Keratinocyte (primary cell): ENCODE data around the gene TMA7B. TPM values are rescaled to one million over a fixed set of nuclear protein-coding genes. Genes with fewer than 3 reads are reported as not detected.

Experiments
- DNase-seq: peaks from one replicate; pipeline ENCODE4 v3.0.0-alpha.2; 2011; ENCODE audit warnings: low read depth, missing footprints, low spot score
- FAIRE-seq: peaks from 2 replicates; lab custom pipeline; 2011; peaks lifted over from hg19 to GRCh38; lab: Jason Lieb, UNC
- H2AFZ ChIP-seq: 2 replicates; pipeline ENCODE4 v1.6.0; 2012; ENCODE audit warnings: low read length, control low read depth, inconsistent platforms; ENCODE audit not compliant: control insufficient read depth
- H3K27ac ChIP-seq: 2 replicates; pipeline ENCODE4 v1.5.1; 2011; ENCODE audit warnings: low read length; ENCODE audit not compliant: control insufficient read depth, insufficient read depth
- H3K27me3 ChIP-seq: 3 replicates; pipeline ENCODE4 v1.6.0; 2011; ENCODE audit warnings: low read length; ENCODE audit not compliant: control insufficient read depth, insufficient read depth; ENCODE audit errors: extremely low read depth
- H3K36me3 ChIP-seq, 2 experiments: 2 replicates in 1 of 2; 3 replicates in 1 of 2; pipeline ENCODE4 v1.5.1; 2011; ENCODE audit warnings: low read length in 2 of 2, mild to moderate bottlenecking in 1 of 2; ENCODE audit not compliant: control insufficient read depth in 2 of 2, insufficient read depth in 2 of 2; ENCODE audit errors: extremely low read depth in 1 of 2
- H3K4me1 ChIP-seq: 3 replicates; pipeline ENCODE4 v1.5.1; 2011; ENCODE audit warnings: low read length; ENCODE audit not compliant: control insufficient read depth, insufficient read depth; ENCODE audit errors: extremely low read depth
- H3K4me2 ChIP-seq: 3 replicates; pipeline ENCODE4 v1.6.0; 2011; ENCODE audit warnings: low read depth, low read length; ENCODE audit not compliant: control insufficient read depth, insufficient read depth; ENCODE audit errors: extremely low read depth
- H3K4me3 ChIP-seq, 3 experiments: fragments of 200-600 bp in 1 of 3; sonication (generic) in 1 of 3; 2 replicates in 2 of 3; 3 replicates in 1 of 3; pipeline ENCODE4 v1.5.1; 2011 to 2016; ENCODE audit warnings: low read length in 3 of 3, mild to moderate bottlenecking in 3 of 3, control low read depth in 2 of 3, inconsistent platforms in 1 of 3, low read depth in 1 of 3, mixed read lengths in 1 of 3, mixed run types in 1 of 3, moderate library complexity in 1 of 3; ENCODE audit not compliant: control insufficient read depth in 2 of 3, insufficient read depth in 2 of 3; ENCODE audit errors: extremely low read depth in 1 of 3
- H3K79me2 ChIP-seq: 2 replicates; pipeline ENCODE4 v1.6.0; 2012; ENCODE audit warnings: low read length; ENCODE audit not compliant: control insufficient read depth, insufficient read depth
- H3K9ac ChIP-seq: 3 replicates; pipeline ENCODE4 v1.6.0; 2011; ENCODE audit warnings: low read length; ENCODE audit not compliant: control insufficient read depth, insufficient read depth; ENCODE audit errors: extremely low read depth
- H3K9me1 ChIP-seq: 3 replicates; pipeline ENCODE4 v1.6.0; 2011; ENCODE audit warnings: low read length; ENCODE audit not compliant: control insufficient read depth, insufficient read depth; ENCODE audit errors: extremely low read depth
- H3K9me3 ChIP-seq: 2 replicates; pipeline ENCODE4 v1.5.1; 2012; ENCODE audit warnings: low read depth, low read length; ENCODE audit not compliant: control insufficient read depth
- H4K20me1 ChIP-seq: 3 replicates; pipeline ENCODE4 v1.6.0; 2011; ENCODE audit warnings: low read length; ENCODE audit not compliant: control insufficient read depth, insufficient read depth; ENCODE audit errors: extremely low read depth
- EZH2 ChIP-seq: IDR thresholded peaks from one replicate; pipeline ENCODE4 v1.6.1; 2012; ENCODE audit warnings: inconsistent platforms, mild to moderate bottlenecking, low read length, moderate library complexity
- dilution Hi-C: fragments of 300-500 bp; cut with MboI; formaldehyde crosslinking; loops from one replicate; pipeline ENCODE4 v1.7.0; 2020; ENCODE audit warnings: low sequenced_read_pairs; ENCODE audit not compliant: extremely low pct_ligation_motif_present
- polyA plus RNA-seq, 5 experiments: library from polyadenylated mRNA; depleted of rRNA in 3 of 5; stranded (reverse) in 3 of 5; stranded (forward) in 1 of 5; unstranded in 1 of 5; fragments of >200 nt; gene quantifications; 1 replicate in 1 of 5; 2 replicates in 3 of 5; 3 replicates in 1 of 5; pipeline versions ENCODE4 v1.2.1 to v1.2.3, GENCODE V29; 2011 to 2012; ENCODE audit warnings: missing spikeins in 2 of 5, low read depth in 1 of 5, low replicate concordance in 1 of 5
- TF ChIP-seq, protein P1 (sequence below), 3 experiments: IDR thresholded peaks in 1 of 3; conservative IDR thresholded peaks in 1 of 3; optimal IDR thresholded peaks in 1 of 3; 2 replicates in 2 of 3; 3 replicates in 1 of 3; pipeline versions ENCODE3 to v1.5.1; 2011; ENCODE audit warnings: low read length in 3 of 3, mild to moderate bottlenecking in 3 of 3, moderate library complexity in 2 of 3, control low read depth in 1 of 3, inconsistent platforms in 1 of 3; ENCODE audit not compliant: insufficient read depth in 2 of 3; ENCODE audit errors: extremely low read depth in 1 of 3

The TMA7B gene
- polyA plus RNA-seq, 1 donor (not counting 4 experiments of a cell fraction or from before 2014, with no cell fraction given), result not detected

DNA sequence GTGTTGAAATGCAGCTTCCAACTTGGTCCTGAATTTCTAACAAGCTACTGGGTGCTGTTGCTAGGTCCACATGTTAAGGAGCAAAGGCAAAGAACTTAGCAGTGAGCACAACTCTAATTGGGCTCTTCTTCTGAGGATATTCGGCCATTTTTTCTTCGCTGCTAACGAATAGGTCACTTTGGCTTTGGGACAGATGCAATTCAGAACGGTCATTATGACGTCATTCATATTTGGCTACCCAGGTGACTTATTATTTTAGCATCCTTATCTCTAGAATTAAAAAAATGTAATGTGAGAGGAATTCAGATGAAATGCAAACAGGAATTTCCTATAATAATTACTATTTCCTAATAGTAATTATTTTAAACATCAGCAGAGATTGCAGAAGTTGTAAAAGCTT lies 13.9 kb downstream of the TMA7B start:
- dilution Hi-C loops, result no loop called here
- Histone ChIP-seq H4K20me1 (no peaks in the 10 kb centered on the region), H3K36me3 (no peaks in the 10 kb centered on the region), H3K4me1 (no peaks in the 10 kb centered on the region), H3K9me3 (no peaks in the 10 kb centered on the region), H3K79me2 (no peaks in the 10 kb centered on the region), H3K4me2 (no peak overlapping the region), H2AFZ (no peak overlapping the region), H3K27me3 (peaks cover 36% of the 10 kb centered on the region), H3K9ac (no peak overlapping the region), H3K4me3 (no peak overlapping the region), H3K9me1 (no peaks in the 10 kb centered on the region), H3K27ac (no peak overlapping the region)
- FAIRE-seq (no peak), DNase-seq (no peak)
- TF ChIP-seq EZH2, result no peak
- TF ChIP-seq, protein P1, sequence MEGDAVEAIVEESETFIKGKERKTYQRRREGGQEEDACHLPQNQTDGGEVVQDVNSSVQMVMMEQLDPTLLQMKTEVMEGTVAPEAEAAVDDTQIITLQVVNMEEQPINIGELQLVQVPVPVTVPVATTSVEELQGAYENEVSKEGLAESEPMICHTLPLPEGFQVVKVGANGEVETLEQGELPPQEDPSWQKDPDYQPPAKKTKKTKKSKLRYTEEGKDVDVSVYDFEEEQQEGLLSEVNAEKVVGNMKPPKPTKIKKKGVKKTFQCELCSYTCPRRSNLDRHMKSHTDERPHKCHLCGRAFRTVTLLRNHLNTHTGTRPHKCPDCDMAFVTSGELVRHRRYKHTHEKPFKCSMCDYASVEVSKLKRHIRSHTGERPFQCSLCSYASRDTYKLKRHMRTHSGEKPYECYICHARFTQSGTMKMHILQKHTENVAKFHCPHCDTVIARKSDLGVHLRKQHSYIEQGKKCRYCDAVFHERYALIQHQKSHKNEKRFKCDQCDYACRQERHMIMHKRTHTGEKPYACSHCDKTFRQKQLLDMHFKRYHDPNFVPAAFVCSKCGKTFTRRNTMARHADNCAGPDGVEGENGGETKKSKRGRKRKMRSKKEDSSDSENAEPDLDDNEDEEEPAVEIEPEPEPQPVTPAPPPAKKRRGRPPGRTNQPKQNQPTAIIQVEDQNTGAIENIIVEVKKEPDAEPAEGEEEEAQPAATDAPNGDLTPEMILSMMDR (optimal IDR thresholded peaks at IDR 0.05 in 1 of 3, IDR thresholded peaks at IDR 0.05 in 1 of 3, conservative IDR thresholded peaks at IDR 0.05 in 1 of 3; ENCODE audit: extremely low read depth in 1 of 3, insufficient read depth in 2 of 3, low read length in 3 of 3), result no peak

DNA sequence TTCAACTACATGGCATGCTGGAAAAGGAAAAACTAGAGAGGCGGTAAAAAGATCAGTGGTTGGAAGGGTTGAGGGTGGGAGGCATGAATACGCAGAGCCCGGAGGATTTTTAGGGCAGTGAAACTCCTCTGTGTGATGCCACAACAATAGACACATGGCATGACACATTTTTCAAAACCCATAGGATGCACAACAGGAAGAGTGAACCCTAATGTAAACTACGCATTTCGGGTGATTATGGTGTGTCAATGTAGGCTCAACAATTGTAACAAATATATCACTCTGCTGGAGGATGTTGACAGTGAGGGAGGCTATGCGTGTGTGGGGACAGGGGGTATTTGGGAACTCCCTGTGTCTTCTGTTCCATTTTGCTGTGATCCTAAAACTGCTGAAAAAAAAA lies 18.9 kb downstream of the TMA7B start:
- Histone ChIP-seq H3K9me3 (no peaks in the 10 kb centered on the region), H3K79me2 (no peaks in the 10 kb centered on the region), H3K4me2 (no peak overlapping the region), H3K4me3 (no peak overlapping the region), H2AFZ (no peak overlapping the region), H3K36me3 (no peaks in the 10 kb centered on the region), H3K4me1 (peaks cover 4% of the 10 kb centered on the region), H3K27me3 (peaks cover 16% of the 10 kb centered on the region), H3K27ac (no peak overlapping the region), H3K9ac (no peak overlapping the region), H4K20me1 (no peaks in the 10 kb centered on the region), H3K9me1 (no peaks in the 10 kb centered on the region)
- no peak for FAIRE-seq
- no peak for DNase-seq
- dilution Hi-C loops, result no loop called here
- TF ChIP-seq, protein P1 (optimal IDR thresholded peaks at IDR 0.05 in 1 of 3, IDR thresholded peaks at IDR 0.05 in 1 of 3, conservative IDR thresholded peaks at IDR 0.05 in 1 of 3; ENCODE audit: extremely low read depth in 1 of 3, insufficient read depth in 2 of 3, low read length in 3 of 3), result no peak
- TF ChIP-seq EZH2, result no peak
